ENCODE results near the gene RABGAP1L. TPM values are rescaled to one million over a fixed set of nuclear protein-coding genes. Genes with fewer than 3 reads are reported as not detected.

RABGAP1L gene
- polyA plus RNA-seq, 1 donor = 9.2 TPM

DNA sequence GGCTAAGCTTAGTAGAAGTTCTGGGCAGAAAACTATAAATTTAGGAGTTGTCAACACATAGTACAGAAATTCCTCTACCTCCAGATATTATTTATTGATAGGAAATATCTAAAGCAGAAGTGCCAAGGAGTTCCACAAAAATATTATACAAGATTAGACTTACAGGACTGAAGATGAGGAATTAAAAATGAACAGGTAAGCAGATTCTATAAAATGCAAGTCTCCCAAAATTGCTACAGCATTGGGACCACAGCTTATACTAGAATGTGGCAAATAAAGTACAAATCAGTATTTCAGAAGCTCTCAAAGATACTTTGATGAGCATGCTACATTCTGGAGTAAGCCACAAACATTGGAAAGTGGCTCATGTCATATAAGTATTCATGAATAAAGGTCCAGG lies 790.3 kb downstream of the RABGAP1L start:
- no peak for DNase-seq

GRCh38 chr1:174953285-174954072 lies 794.2 kb downstream of the RABGAP1L start:
- DNase-seq = no peak

DNA sequence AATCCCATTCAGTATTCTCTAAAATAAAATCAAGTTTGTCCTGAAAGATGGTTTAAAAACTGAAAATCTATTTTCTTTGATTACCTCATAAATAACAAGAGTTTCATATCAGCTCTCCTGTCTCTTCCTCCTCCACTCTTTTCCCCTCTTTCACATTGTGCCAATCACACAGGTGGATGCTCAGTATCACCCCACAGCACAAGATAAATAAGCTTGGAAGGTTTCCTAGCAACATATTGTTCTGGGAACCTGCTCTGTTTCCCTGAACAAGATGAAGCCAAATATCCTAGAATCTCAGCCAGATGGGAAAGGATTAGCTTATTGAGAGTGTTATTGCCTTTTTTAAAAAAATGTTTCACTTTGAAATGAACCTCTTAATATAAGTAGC lies 794.7 kb downstream of the RABGAP1L start:
- DNase-seq = no peak

DNA sequence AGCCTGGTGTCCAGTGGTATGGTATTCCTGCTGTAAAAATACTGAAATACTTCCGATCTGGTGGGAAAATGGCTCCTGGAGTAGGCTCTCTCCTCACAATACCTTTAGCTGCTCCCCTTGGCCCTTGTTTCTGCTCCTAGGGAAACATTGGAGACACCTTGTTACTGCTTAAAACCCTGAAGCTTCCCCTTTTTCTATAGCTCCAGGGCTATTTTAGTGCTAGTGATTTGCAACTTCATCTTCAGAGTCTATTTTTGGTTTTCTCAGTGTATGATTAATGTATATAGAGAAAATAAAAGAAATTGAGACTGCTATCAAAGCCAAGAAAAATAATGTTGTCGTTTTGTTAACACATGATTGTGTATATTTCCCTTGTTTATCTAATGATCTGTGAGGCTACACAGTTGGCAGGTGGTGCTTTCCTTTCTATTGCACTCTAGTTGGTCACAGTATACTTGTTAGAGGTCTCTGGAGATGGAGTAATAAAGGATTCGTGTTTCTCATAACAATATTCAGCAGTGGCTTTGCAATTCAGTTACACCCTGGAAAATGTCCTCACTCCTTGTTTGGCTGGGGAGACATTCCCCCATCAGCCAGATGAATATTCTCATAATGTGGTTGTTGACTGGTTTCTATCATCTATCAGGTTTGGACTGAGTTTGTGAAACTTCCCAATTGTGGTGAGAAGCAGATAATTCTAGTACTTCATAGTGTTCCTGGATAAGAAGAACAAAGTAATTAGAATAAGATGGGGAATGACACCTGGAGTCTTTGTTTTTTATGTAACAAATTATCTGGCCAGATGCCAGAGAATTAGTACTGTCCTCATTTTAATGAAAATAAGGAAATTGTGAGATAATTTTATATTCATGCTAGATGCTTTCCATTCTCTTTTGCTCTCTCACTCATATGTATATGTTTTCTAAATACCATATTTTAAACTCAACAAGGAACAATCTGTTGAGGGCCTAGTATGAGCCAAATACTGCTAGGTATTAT lies 795.6 kb downstream of the RABGAP1L start:
- no peak for DNase-seq

- no peak for DNase-seq
These were observed 796.8 kb downstream of the RABGAP1L start for GRCh38 chr1:174956086-174956485.

GRCh38 chr1:174956976-174957375 lies 797.7 kb downstream of the RABGAP1L start:
- no peak for DNase-seq

DNA sequence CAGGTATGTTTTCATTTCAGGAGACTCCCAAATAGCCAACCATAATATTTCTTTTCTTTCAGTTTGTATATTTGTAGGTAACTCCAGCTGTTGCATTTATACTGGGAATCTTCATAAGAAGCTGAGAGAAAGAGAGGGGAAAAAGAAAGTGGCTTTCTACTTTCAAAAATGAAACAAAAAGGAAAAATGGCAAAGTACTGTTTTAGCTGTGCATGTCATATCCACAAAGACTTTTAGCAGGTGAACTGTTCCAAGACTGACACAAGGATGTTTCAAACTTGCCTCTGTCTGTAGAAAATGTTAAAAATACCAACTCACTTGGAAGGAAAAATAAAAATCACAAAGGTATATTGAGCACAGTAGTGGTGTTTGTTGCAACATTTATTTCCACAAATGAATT lies 798.5 kb downstream of the RABGAP1L start:
- DNase-seq = no peak

- no peak for DNase-seq
These were observed 799.1 kb downstream of the RABGAP1L start for GRCh38 chr1:174958396-174958795.

- no peak for DNase-seq
These were observed 801.0 kb downstream of the RABGAP1L start for GRCh38 chr1:174960362-174960761.

- no peak for DNase-seq
These were observed 804.3 kb downstream of the RABGAP1L start for GRCh38 chr1:174963529-174964125.

DNA sequence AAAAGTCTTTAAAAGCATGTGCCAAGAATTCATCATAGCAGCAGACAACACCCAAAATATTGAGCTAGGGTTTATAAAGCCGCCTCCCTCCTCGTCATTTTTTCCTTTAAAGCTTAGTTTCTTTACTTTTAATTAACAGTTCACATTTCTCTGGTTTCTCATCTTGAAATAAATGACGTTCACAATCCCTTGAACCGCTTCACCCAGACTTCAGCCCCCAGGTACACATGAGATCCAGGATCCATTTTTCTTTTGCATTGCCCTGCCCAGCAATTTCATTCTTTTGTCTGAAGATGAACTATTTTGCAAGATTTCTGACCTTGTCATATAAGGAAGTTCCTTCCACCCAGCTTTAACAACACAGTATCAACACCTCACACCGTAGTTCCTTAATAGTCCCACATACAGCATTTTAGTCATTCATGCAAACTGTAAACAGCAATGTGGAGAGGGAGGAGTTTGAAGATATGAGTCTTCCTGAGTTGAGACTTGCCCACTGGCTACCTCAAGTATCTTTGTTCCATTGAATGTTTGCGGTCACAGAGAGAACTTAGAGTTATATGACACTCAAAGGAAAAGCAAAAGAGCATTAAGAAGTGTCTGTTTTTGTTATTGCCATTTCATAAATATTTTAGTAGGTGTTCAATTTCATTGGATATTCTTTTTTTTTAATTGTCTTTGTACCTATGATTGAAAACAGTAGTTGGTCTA lies 805.1 kb downstream of the RABGAP1L start:
- DNase-seq = no peak

DNA sequence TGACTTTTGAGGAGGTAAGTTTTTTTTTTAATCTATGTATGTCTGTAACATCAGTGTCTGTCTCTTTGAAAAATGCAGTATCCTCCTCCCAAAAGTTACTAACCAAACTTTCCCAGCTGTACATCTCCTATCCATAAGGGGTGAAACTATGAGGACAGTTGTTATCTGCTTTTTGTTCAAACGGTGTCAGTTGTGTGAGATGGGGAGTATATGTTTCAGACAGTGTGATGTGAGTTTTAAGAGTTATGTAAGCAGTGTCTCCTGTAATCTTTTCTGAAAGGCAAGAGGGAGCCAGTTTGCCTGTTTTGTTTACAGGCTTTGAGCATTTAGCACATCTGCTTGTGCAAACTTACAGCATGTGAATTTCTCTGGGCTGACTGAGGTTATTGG lies 805.6 kb downstream of the RABGAP1L start:
- DNase-seq = no peak

DNA sequence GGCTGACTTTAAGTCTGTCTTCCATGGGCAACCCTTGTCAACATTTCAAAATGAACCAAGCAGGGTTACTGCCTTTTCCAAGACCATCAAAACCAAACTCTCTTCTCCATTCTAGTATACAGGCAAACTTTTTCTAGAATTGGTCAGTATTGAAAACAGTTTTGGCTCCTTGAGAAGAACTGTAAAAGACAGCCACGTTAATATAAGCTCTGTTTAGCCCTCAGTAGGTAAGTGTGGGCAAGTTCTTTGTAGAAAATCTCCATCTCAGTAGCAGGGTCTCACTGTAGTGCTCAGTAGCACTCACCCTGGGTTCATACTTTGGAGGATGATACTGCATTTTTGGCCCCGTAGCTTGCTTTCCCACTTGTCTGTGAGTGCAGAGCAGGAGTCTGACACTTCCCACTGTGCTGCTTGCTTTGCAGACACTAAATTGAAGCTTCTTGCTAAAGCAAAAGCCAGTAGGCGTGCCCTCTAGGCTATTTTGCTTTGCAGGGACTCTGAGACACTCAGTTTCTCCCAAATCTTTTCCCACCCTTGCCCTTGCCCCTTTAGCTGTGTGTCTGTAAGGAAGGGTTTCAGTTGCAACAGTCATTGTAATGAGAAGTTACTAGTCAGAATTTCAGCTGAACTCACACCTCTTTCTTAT lies 806.2 kb downstream of the RABGAP1L start:
- DNase-seq = no peak

DNA sequence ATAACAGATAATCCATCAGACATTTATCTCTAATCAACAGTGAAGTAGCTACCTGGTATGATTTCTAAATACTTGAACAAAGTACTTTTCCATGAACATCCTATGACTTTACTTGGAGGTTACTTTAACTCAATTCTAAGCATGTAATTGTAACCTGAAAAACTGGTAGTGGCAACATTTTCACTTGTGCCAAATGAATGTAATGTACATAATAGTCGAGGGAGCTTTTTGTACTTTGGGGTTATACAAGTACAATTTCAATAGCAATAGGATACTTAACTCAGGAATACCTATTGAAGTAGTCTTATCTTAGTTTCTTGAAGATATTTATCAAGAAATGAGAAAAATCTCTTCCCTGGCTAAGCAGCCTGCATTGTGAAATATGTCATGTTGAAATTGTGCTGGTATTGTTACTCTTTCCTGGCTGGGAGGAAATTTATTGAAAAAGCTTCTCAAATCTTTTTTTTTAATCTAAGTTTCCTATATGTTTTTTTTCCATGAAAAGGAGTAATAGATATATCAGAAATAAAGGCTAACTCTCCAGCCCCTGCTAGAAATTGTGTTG lies 806.8 kb downstream of the RABGAP1L start:
- DNase-seq = no peak

- no peak for DNase-seq
These were observed 808.8 kb downstream of the RABGAP1L start for GRCh38 chr1:174967845-174968705.

- no peak for DNase-seq
These were observed 809.5 kb downstream of the RABGAP1L start for GRCh38 chr1:174968750-174969244.

- DNase-seq = no peak
These were observed 810.7 kb downstream of the RABGAP1L start for GRCh38 chr1:174969977-174970376.

GRCh38 chr1:174971466-174971865 lies 812.1 kb downstream of the RABGAP1L start:
- no peak for DNase-seq

- DNase-seq = no peak
These were observed 812.6 kb downstream of the RABGAP1L start for GRCh38 chr1:174971902-174972301.

- DNase-seq = no peak
These were observed 815.4 kb downstream of the RABGAP1L start for GRCh38 chr1:174974711-174975119.
